Gastroesophageal sphincter (tissue), 3 donors: Measurements from ENCODE around the gene PCDH9.

ENCODE experiments used
- POLR2A ChIP-seq, 2 donors: fragments of 450-650 bp; IDR thresholded peaks; one replicate each; pipeline ENCODE4 v1.6.1; 2017; ENCODE audit warnings: antibody characterized with exemption in 2 of 2, mild to moderate bottlenecking in 2 of 2, moderate library complexity in 1 of 2
- TF ChIP-seq, protein P1 (sequence below), 4 experiments: fragments of 200-600 bp in 2 of 4; fragments of 450-650 bp in 2 of 4; sonication (generic) in 1 of 4; IDR thresholded peaks; one replicate each; pipeline ENCODE4 v1.5.1; 2017 to 2019; ENCODE audit warnings: antibody characterized with exemption in 4 of 4, mild to moderate bottlenecking in 2 of 4, moderate library complexity in 2 of 4

DNA sequence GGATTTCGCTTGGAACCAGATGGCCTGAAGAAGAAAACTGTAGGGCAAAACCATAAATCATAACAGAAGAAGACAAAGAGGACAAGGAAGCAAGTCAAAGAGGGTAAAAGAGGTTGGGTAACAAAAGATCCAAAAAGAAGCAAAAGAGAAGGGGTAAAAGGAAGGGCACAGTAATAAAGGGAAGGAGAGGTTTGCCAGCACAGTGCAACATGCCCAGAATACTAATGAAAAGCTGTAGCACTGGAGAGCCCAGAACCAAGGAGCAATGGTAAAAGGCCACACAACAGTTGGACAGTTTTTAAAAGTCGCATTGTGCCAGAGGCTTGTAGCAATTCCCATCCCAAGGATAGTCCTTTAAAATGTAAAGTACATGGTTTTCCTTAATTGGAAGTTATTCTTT, 506.6 kb downstream of the PCDH9 start:
- TF ChIP-seq, protein P1, sequence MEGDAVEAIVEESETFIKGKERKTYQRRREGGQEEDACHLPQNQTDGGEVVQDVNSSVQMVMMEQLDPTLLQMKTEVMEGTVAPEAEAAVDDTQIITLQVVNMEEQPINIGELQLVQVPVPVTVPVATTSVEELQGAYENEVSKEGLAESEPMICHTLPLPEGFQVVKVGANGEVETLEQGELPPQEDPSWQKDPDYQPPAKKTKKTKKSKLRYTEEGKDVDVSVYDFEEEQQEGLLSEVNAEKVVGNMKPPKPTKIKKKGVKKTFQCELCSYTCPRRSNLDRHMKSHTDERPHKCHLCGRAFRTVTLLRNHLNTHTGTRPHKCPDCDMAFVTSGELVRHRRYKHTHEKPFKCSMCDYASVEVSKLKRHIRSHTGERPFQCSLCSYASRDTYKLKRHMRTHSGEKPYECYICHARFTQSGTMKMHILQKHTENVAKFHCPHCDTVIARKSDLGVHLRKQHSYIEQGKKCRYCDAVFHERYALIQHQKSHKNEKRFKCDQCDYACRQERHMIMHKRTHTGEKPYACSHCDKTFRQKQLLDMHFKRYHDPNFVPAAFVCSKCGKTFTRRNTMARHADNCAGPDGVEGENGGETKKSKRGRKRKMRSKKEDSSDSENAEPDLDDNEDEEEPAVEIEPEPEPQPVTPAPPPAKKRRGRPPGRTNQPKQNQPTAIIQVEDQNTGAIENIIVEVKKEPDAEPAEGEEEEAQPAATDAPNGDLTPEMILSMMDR (IDR thresholded peaks at IDR 0.05) = no peak
- TF ChIP-seq POLR2A (IDR thresholded peaks at IDR 0.05) = no peak
